ENCODE results near the gene ZNF566.
A peak's percentile ranks its signal among the peaks of the same experiment; 100 is the strongest.

ZNF566 gene

GRCh38 chr19:36436531-36436930 lies 52.8 kb downstream of the ZNF566 start:
- no peak for DNase-seq

- no peak for DNase-seq
Observed at GRCh38 chr19:36423925-36424324, 65.4 kb downstream of the ZNF566 start.

- DNase-seq, result no peak
Observed at GRCh38 chr19:36421749-36422481, 67.4 kb downstream of the ZNF566 start.

GRCh38 chr19:36420961-36421748 lies 68.2 kb downstream of the ZNF566 start:
- DNase-seq, result no peak

GRCh38 chr19:36418287-36419001 lies 70.9 kb downstream of the ZNF566 start, which contains the start of gene ZFP82:
ZFP82 (minus strand) TSS chr19:36418644; CDS start chr19:36409789, 8,855 bp downstream.
- peak; percentile 82 to 84 for DNase-seq

- no peak for DNase-seq
Observed at GRCh38 chr19:36417752-36418286, 71.5 kb downstream of the ZNF566 start.

GRCh38 chr19:36409841-36410240 lies 79.5 kb downstream of the ZNF566 start:
- DNase-seq, result no peak

GRCh38 chr19:36408101-36408500 lies 81.3 kb downstream of the ZNF566 start:
- DNase-seq, result no peak

GRCh38 chr19:36404498-36404897 lies 84.9 kb downstream of the ZNF566 start:
- no peak for DNase-seq

GRCh38 chr19:36401475-36401874 lies 87.9 kb downstream of the ZNF566 start:
- no peak for DNase-seq

- DNase-seq, result no peak
Observed at GRCh38 chr19:36398571-36398970, 90.8 kb downstream of the ZNF566 start.

All from CD4-positive, alpha-beta T cell treated with Interleukin-4 for 1 hour (primary cell).